Activated CD4-positive, alpha-beta T cell treated with anti-CD3 and anti-CD28 coated beads, Interleukin-2, Interleukin-6, amounts not matched to agents 100 ng/mL and 50 ng/mL, durations not matched to agents 16 hours and 8 hours (primary cell): ENCODE measurements around the gene TES.

ENCODE experiments used
- DNase-seq: peaks from one replicate; pipeline ENCODE4 v3.0.0-alpha.2; 2020

Gene TES

GRCh38 chr7:116249969-116250553 lies 39.7 kb downstream of the TES start:
- DNase-seq: no peak

GRCh38 chr7:116251675-116252074 lies 41.3 kb downstream of the TES start:
- DNase-seq: no peak

GRCh38 chr7:116252249-116252648 lies 41.9 kb downstream of the TES start:
- no peak for DNase-seq

GRCh38 chr7:116257156-116257555 lies 46.8 kb downstream of the TES start:
- no peak for DNase-seq

GRCh38 chr7:116258734-116259133 lies 48.4 kb downstream of the TES start:
- peak; percentile 65 for DNase-seq

GRCh38 chr7:116259156-116259870 lies 49.0 kb downstream of the TES start:
- DNase-seq: no peak

- DNase-seq: no peak
Observed at GRCh38 chr7:116259871-116260440, 49.6 kb downstream of the TES start.

GRCh38 chr7:116261904-116262303 lies 51.6 kb downstream of the TES start:
- peak; percentile 12 for DNase-seq

GRCh38 chr7:116265881-116266280 lies 55.5 kb downstream of the TES start:
- DNase-seq: no peak

GRCh38 chr7:116269466-116269865 lies 59.1 kb downstream of the TES start:
- DNase-seq: no peak

GRCh38 chr7:116271161-116271913 lies 61.0 kb downstream of the TES start:
- no peak for DNase-seq

- peak; percentile 60 for DNase-seq
Observed at GRCh38 chr7:116271963-116272886, 61.9 kb downstream of the TES start.

GRCh38 chr7:116273283-116273917 lies 63.1 kb downstream of the TES start:
- no peak for DNase-seq

- no peak for DNase-seq
Observed at GRCh38 chr7:116273918-116274301, 63.6 kb downstream of the TES start.

GRCh38 chr7:116277070-116277469 lies 66.7 kb downstream of the TES start:
- DNase-seq: no peak

GRCh38 chr7:116279217-116279616 lies 68.9 kb downstream of the TES start:
- no peak for DNase-seq

GRCh38 chr7:116280803-116281202 lies 70.5 kb downstream of the TES start:
- DNase-seq: no peak

GRCh38 chr7:116283595-116284204 lies 73.4 kb downstream of the TES start:
- no peak for DNase-seq

- DNase-seq: no peak
Observed at GRCh38 chr7:116284390-116284789, 74.1 kb downstream of the TES start.

- peak; percentile 17 for DNase-seq
Observed at GRCh38 chr7:116285252-116285651, 74.9 kb downstream of the TES start.

GRCh38 chr7:116290740-116291139 lies 80.4 kb downstream of the TES start:
- no peak for DNase-seq

GRCh38 chr7:116291937-116292336 lies 81.6 kb downstream of the TES start:
- DNase-seq: no peak
